Left lung (tissue), 10 donors: ENCODE measurements around the gene TRAPPC2L. TPM values are rescaled to one million over a fixed set of nuclear protein-coding genes. Genes with fewer than 3 reads are reported as not detected.

ENCODE experiments used
- ATAC-seq: fragments of 200-7000 bp; cut with Tn5 transposase; one replicate; pipeline ENCODE4 v1.9.1; 2020; ENCODE audit warnings: moderate library complexity
- DNase-seq, 4 donors: peaks; one replicate each; pipeline ENCODE4 v3.0.0-alpha.2; 2013 to 2020
- H3K27ac ChIP-seq, 2 donors: fragments of 200-600 bp; sonication (generic) in 1 of 2; one replicate each; pipeline versions ENCODE4 v1.5.0 to v1.8.0; 2020 to 2021
- H3K27me3 ChIP-seq, 2 donors: fragments of 200-600 bp; sonication (generic) in 1 of 2; one replicate each; pipeline versions ENCODE4 v1.5.0 to v1.8.0; 2020 to 2021
- H3K36me3 ChIP-seq, 2 donors: fragments of 200-600 bp; sonication (generic) in 1 of 2; one replicate each; pipeline versions ENCODE4 v1.5.0 to v1.8.0; 2020 to 2021
- H3K4me1 ChIP-seq, 2 donors: fragments of 200-600 bp; one replicate each; pipeline ENCODE4 v1.8.0; 2021
- H3K4me3 ChIP-seq, 2 donors: fragments of 200-600 bp; sonication (generic) in 1 of 2; one replicate each; pipeline versions ENCODE4 v1.5.0 to v1.8.0; 2020 to 2021; ENCODE audit warnings: mild to moderate bottlenecking in 1 of 2
- H3K9me3 ChIP-seq, 2 donors: fragments of 200-600 bp; sonication (generic) in 1 of 2; one replicate each; pipeline versions ENCODE4 v1.5.0 to v1.8.0; 2020 to 2021
- CTCF ChIP-seq, 2 donors: fragments of 200-600 bp; sonication (generic) in 1 of 2; IDR thresholded peaks; one replicate each; pipeline versions ENCODE4 v1.5.0 to v1.8.0; 2021; ENCODE audit warnings: antibody characterized with exemption in 2 of 2
- intact Hi-C, 2 donors: fragments of 100-400 bp; cut with DNase I; formaldehyde crosslinking; loops; one replicate each; pipeline versions ENCODE4 v1.11.2 to v1.14.2; 2022
- polyA plus RNA-seq, 6 donors: library from polyadenylated mRNA; unstranded; fragments of 120-200 nt; gene quantifications; one replicate each; pipeline ENCODE4 v1.2.1, GENCODE V29; 2013; ENCODE audit not compliant: insufficient read length in 6 of 6
- total RNA-seq, 2 donors: library from RNA; stranded (reverse); fragmentation: NEBNext Ultra II Directional; extraction: Animal tissue kit (Norgen Biotek cat#: 25700); gene quantifications; one replicate each; pipeline ENCODE4 v1.2.1, GENCODE V29; 2021
- donor health status: DM: no; HTN: yes; CAD: no.
- donor health status: DM: no; HTN: no; CAD: no.

Gene TRAPPC2L
- total and polyA plus RNA-seq, 8 donors = 47.3 to 74.4 (median 69.4) TPM

GRCh38 chr16:88910284-88911135 lies 53.6 kb downstream of the TRAPPC2L start:
- H3K27me3 ChIP-seq = peaks cover 0 to 14% of the 10 kb centered on the region in 2 donors
- no peak overlapping the region for H3K4me3 ChIP-seq
- no peak overlapping the region for H3K27ac ChIP-seq
- no peak for DNase-seq
- no peaks in the 10 kb centered on the region for H3K9me3 ChIP-seq
- H3K4me1 ChIP-seq = peaks cover 0 to 4% of the 10 kb centered on the region in 2 donors
- no peaks in the 10 kb centered on the region for H3K36me3 ChIP-seq
- ATAC-seq = no peak
- no peak for TF ChIP-seq CTCF (IDR thresholded peaks at IDR 0.05)
- intact Hi-C loops = no loop called here

- Histone ChIP-seq H3K36me3 (no peaks in the 10 kb centered on the region), H3K4me1 (peaks cover 0 to 4% of the 10 kb centered on the region in 2 donors), H3K9me3 (no peaks in the 10 kb centered on the region), H3K4me3 (no peak overlapping the region), H3K27me3 (peaks cover 0 to 14% of the 10 kb centered on the region in 2 donors), H3K27ac (no peak overlapping the region)
- peak in 1 of 4 donors; percentile 39 for DNase-seq
- intact Hi-C loops = no loop called here
- TF ChIP-seq CTCF (IDR thresholded peaks at IDR 0.05) = no peak
- ATAC-seq = no peak
Measured at GRCh38 chr16:88911136-88911945, 54.4 kb downstream of the TRAPPC2L start.

- ATAC-seq (no peak), DNase-seq (no peak)
- no peaks in the 10 kb centered on the region for H3K9me3 ChIP-seq
- peaks cover 0 to 14% of the 10 kb centered on the region in 2 donors for H3K27me3 ChIP-seq
- no peak for TF ChIP-seq CTCF (IDR thresholded peaks at IDR 0.05)
- no peak overlapping the region for H3K27ac ChIP-seq
- H3K36me3 ChIP-seq = no peaks in the 10 kb centered on the region
- H3K4me1 ChIP-seq = peaks cover 0 to 4% of the 10 kb centered on the region in 2 donors
- no peak overlapping the region for H3K4me3 ChIP-seq
- intact Hi-C loops = no loop called here
Measured at GRCh38 chr16:88911946-88912310, 55.0 kb downstream of the TRAPPC2L start.

Other genes with a start within 250 kb of the TRAPPC2L start
- not detected for gene IL17C, start 218.6 kb upstream of the TRAPPC2L start, total RNA-seq
- not detected for gene IL17C, start 218.6 kb upstream of the TRAPPC2L start, polyA plus RNA-seq
- 100 to 1,000 TPM; 243 to 396 TPM for gene CYBA, start 206.1 kb upstream of the TRAPPC2L start, total RNA-seq
- gene CYBA, start 206.1 kb upstream of the TRAPPC2L start, polyA plus RNA-seq = 10 to 100 TPM; 48.8 to 93.9 (median 70.9) TPM
- gene MVD, start 194.0 kb upstream of the TRAPPC2L start, total RNA-seq = 100 to 1,000 TPM in 1 of 2 donors, 10 to 100 TPM in 1; 66.3 to 154 TPM
- 10 to 100 TPM; 24.3 to 47.7 (median 32.7) TPM for gene MVD, start 194.0 kb upstream of the TRAPPC2L start, polyA plus RNA-seq
- 1 to 10 TPM; 1.9 to 2.3 TPM for gene SNAI3, start 170.6 kb upstream of the TRAPPC2L start, total RNA-seq
- gene SNAI3, start 170.6 kb upstream of the TRAPPC2L start, polyA plus RNA-seq = 1 to 10 TPM in 4 of 6 donors, under 1 TPM in 2; 0.86 to 1.9 (median 1.7) TPM
- gene RNF166, start 150.7 kb upstream of the TRAPPC2L start, total RNA-seq = 10 to 100 TPM; 28.4 to 54.0 TPM
- gene RNF166, start 150.7 kb upstream of the TRAPPC2L start, polyA plus RNA-seq = 10 to 100 TPM; 14.8 to 24.5 (median 15.4) TPM
- 10 to 100 TPM; 15.4 to 19.8 TPM for gene CTU2, start 150.6 kb upstream of the TRAPPC2L start, total RNA-seq
- gene CTU2, start 150.6 kb upstream of the TRAPPC2L start, polyA plus RNA-seq = 10 to 100 TPM in 4 of 6 donors, 1 to 10 TPM in 2; 9.7 to 17.1 (median 12.1) TPM
- 100 to 1,000 TPM; 154 to 193 TPM for gene PIEZO1, start 71.9 kb upstream of the TRAPPC2L start, total RNA-seq
- 100 to 1,000 TPM in 2 of 6 donors, 10 to 100 TPM in 4; 75.3 to 129 (median 91.9) TPM for gene PIEZO1, start 71.9 kb upstream of the TRAPPC2L start, polyA plus RNA-seq
- 10 to 100 TPM in 1 of 2 donors, 1 to 10 TPM in 1; 9.3 to 14.5 TPM for gene CDT1, start 53.3 kb upstream of the TRAPPC2L start, total RNA-seq
- 10 to 100 TPM; 10.8 to 20.4 (median 13.4) TPM for gene CDT1, start 53.3 kb upstream of the TRAPPC2L start, polyA plus RNA-seq
- 100 to 1,000 TPM; 108 to 161 TPM for gene APRT, start 45.2 kb upstream of the TRAPPC2L start, total RNA-seq
- gene APRT, start 45.2 kb upstream of the TRAPPC2L start, polyA plus RNA-seq = 100 to 1,000 TPM in 2 of 6 donors, 10 to 100 TPM in 4; 69.9 to 106 (median 83.4) TPM
- 10 to 100 TPM; 46.3 to 46.5 TPM for gene GALNS, start 180 bp upstream of the TRAPPC2L start, total RNA-seq
- gene GALNS, start 180 bp upstream of the TRAPPC2L start, polyA plus RNA-seq = 10 to 100 TPM; 23.8 to 38.2 (median 29.7) TPM
- gene PABPN1L, start 9.5 kb downstream of the TRAPPC2L start, total RNA-seq = not detected
- gene PABPN1L, start 9.5 kb downstream of the TRAPPC2L start, polyA plus RNA-seq = under 1 TPM in 1 of 6 donors, not detected in 5; 0.12 TPM
- gene CBFA2T3, start 120.1 kb downstream of the TRAPPC2L start, total RNA-seq = 10 to 100 TPM in 1 of 2 donors, 1 to 10 TPM in 1; 8.9 to 10.4 TPM
- gene CBFA2T3, start 120.1 kb downstream of the TRAPPC2L start, polyA plus RNA-seq = 1 to 10 TPM; 3.8 to 6.8 (median 4.8) TPM
- 10 to 100 TPM; 34.4 to 38.4 TPM for gene ACSF3, start 236.7 kb downstream of the TRAPPC2L start, total RNA-seq
- 10 to 100 TPM; 30.0 to 36.7 (median 33.4) TPM for gene ACSF3, start 236.7 kb downstream of the TRAPPC2L start, polyA plus RNA-seq